H1 (cell line): ENCODE data around the gene P3H2. TPM values are rescaled to one million over a fixed set of nuclear protein-coding genes. Genes with fewer than 3 reads are reported as not detected.

Experiments used
- CTCF ChIA-PET: fragments of 300-600 bp; sonication (Branson Sonifier 250); formaldehyde crosslinking; loops from one replicate; lab custom pipeline; 2021; ENCODE audit not compliant: partially characterized antibody; lab: Charles Lee
- POLR2A ChIA-PET: fragments of 300-600 bp; sonication (Branson Sonifier 250); formaldehyde crosslinking; loops from one replicate; lab custom pipeline; 2021; ENCODE audit warnings: inconsistent platforms; ENCODE audit not compliant: partially characterized antibody; lab: Charles Lee
- DNase-seq, 2 experiments: peaks; one replicate each; pipeline versions ENCODE4 v3.0.0 to v3.0.0-alpha.2; 2010 to 2022; ENCODE audit warnings: low spot score in 2 of 2, low read depth in 1 of 2, mixed read lengths in 1 of 2
- FAIRE-seq: peaks from 2 replicates; lab custom pipeline; 2011; peaks lifted over from hg19 to GRCh38; lab: Jason Lieb, UNC
- H2AFZ ChIP-seq: 2 replicates; pipeline ENCODE4 v1.8.1; 2012; ENCODE audit warnings: low read length, inconsistent platforms
- H2AK5ac ChIP-seq: 2 replicates; pipeline ENCODE4 v1.6.1; 2013; ENCODE audit warnings: low read depth, low read length
- H2BK120ac ChIP-seq: replicated peaks from 2 replicates; pipeline ENCODE3; 2013; ENCODE audit warnings: low read depth, low read length, inconsistent platforms
- H2BK12ac ChIP-seq: 2 replicates; pipeline ENCODE4 v1.6.1; 2013; ENCODE audit warnings: low read depth, low read length
- H2BK15ac ChIP-seq: 2 replicates; pipeline ENCODE4 v1.6.1; 2013; ENCODE audit warnings: low read length
- H2BK20ac ChIP-seq: 2 replicates; pipeline ENCODE4 v1.6.1; 2013; ENCODE audit warnings: low read length
- H2BK5ac ChIP-seq: 2 replicates; pipeline ENCODE4 v1.6.1; 2013; ENCODE audit warnings: low read depth, low read length
- H3K14ac ChIP-seq: 2 replicates; pipeline ENCODE4 v1.6.1; 2013; ENCODE audit warnings: inconsistent platforms; ENCODE audit not compliant: insufficient read length
- H3K18ac ChIP-seq: 2 replicates; pipeline ENCODE4 v1.6.1; 2013; ENCODE audit warnings: low read length; ENCODE audit errors: extremely low read depth
- H3K23ac ChIP-seq: 2 replicates; pipeline ENCODE4 v1.6.1; 2013; ENCODE audit warnings: inconsistent platforms; ENCODE audit not compliant: insufficient read length
- H3K23me2 ChIP-seq: 2 replicates; pipeline ENCODE4 v1.6.1; 2013; ENCODE audit warnings: low read depth, low read length
- H3K27ac ChIP-seq: 2 replicates; pipeline ENCODE4 v1.6.1; 2011; ENCODE audit warnings: low read depth, low read length, inconsistent platforms
- H3K27me3 ChIP-seq, 4 experiments: replicated peaks in 1 of 4; 1 replicate in 1 of 4; 2 replicates in 3 of 4; pipeline versions ENCODE4 v1.6.1 to v1.8.1; 2011 to 2013; ENCODE audit warnings: low read length in 3 of 4, mild to moderate bottlenecking in 3 of 4, inconsistent platforms in 2 of 4, mixed read lengths in 2 of 4, moderate library complexity in 1 of 4; ENCODE audit not compliant: control insufficient read depth in 3 of 4, insufficient read depth in 3 of 4; ENCODE audit errors: extremely low read depth in 1 of 4
- H3K36me3 ChIP-seq, 4 experiments: 2 replicates each; pipeline versions ENCODE4 v1.6.1 to v1.8.1; 2011 to 2013; ENCODE audit warnings: mild to moderate bottlenecking in 4 of 4, low read length in 3 of 4, moderate library complexity in 2 of 4, control low read depth in 1 of 4, inconsistent platforms in 1 of 4; ENCODE audit not compliant: insufficient read depth in 4 of 4, control insufficient read depth in 2 of 4
- H3K4ac ChIP-seq: replicated peaks from 2 replicates; pipeline ENCODE3; 2013; ENCODE audit warnings: low read length, low read depth, mixed read lengths, inconsistent platforms; ENCODE audit not compliant: insufficient read length
- H3K4me1 ChIP-seq, 4 experiments: replicated peaks in 1 of 4; 1 replicate in 1 of 4; 2 replicates in 3 of 4; pipeline versions ENCODE4 v1.6.1 to v1.8.1; 2011 to 2013; ENCODE audit warnings: low read length in 3 of 4, inconsistent platforms in 2 of 4, mixed read lengths in 1 of 4; ENCODE audit not compliant: insufficient read depth in 4 of 4, control insufficient read depth in 3 of 4
- H3K4me2 ChIP-seq, 2 experiments: 2 replicates each; pipeline versions ENCODE4 v1.6.1 to v1.8.1; 2011 to 2013; ENCODE audit warnings: low read depth in 2 of 2, low read length in 2 of 2, control low read depth in 1 of 2, inconsistent platforms in 1 of 2, mild to moderate bottlenecking in 1 of 2; ENCODE audit not compliant: insufficient read depth in 1 of 2
- H3K4me3 ChIP-seq, 4 experiments: fragments of 200-600, 300-600 bp in 1 of 4; sonication (generic), shearing (Covaris generic), sonication (Bioruptor Twin) in 1 of 4; 2 replicates each; pipeline versions ENCODE4 v1.5.1 to v1.8.1; 2011 to 2016; ENCODE audit warnings: low read length in 4 of 4, low read depth in 3 of 4, control low read depth in 2 of 4, inconsistent platforms in 2 of 4, mild to moderate bottlenecking in 2 of 4, mixed read lengths in 1 of 4, moderate library complexity in 1 of 4; ENCODE audit not compliant: insufficient read depth in 2 of 4; ENCODE audit errors: extremely low read depth in 1 of 4
- H3K56ac ChIP-seq: replicated peaks from 2 replicates; pipeline ENCODE3; 2013; ENCODE audit warnings: low read depth, mild to moderate bottlenecking, mixed read lengths, low read length, inconsistent platforms; ENCODE audit not compliant: insufficient read length
- H3K79me1 ChIP-seq: 2 replicates; pipeline ENCODE4 v1.6.1; 2013; ENCODE audit warnings: low read depth, low read length, control low read depth
- H3K79me2 ChIP-seq, 2 experiments: 2 replicates each; pipeline versions ENCODE4 v1.6.1 to v1.8.1; 2012 to 2013; ENCODE audit warnings: low read length in 2 of 2, mild to moderate bottlenecking in 2 of 2, inconsistent platforms in 1 of 2; ENCODE audit not compliant: insufficient read depth in 2 of 2, control insufficient read depth in 1 of 2
- H3K9ac ChIP-seq, 4 experiments: replicated peaks in 1 of 4; 1 replicate in 1 of 4; 2 replicates in 3 of 4; pipeline versions ENCODE4 v1.6.1 to v1.8.1; 2011 to 2013; ENCODE audit warnings: low read depth in 3 of 4, low read length in 3 of 4, control low read depth in 2 of 4, mild to moderate bottlenecking in 2 of 4, moderate library complexity in 2 of 4, inconsistent platforms in 1 of 4; ENCODE audit errors: extremely low read depth in 1 of 4
- H3K9me3 ChIP-seq, 2 experiments: 2 replicates each; pipeline versions ENCODE4 v1.6.1 to v1.8.1; 2012 to 2013; ENCODE audit warnings: mild to moderate bottlenecking in 2 of 2, moderate library complexity in 2 of 2, control low read depth in 1 of 2, inconsistent platforms in 1 of 2, low read depth in 1 of 2, low read length in 1 of 2, mixed read lengths in 1 of 2; ENCODE audit not compliant: insufficient read depth in 2 of 2
- H4K20me1 ChIP-seq, 2 experiments: replicated peaks in 1 of 2; 2 replicates each; pipeline versions ENCODE3 to v1.8.1; 2011 to 2013; ENCODE audit warnings: inconsistent platforms in 2 of 2, low read length in 2 of 2, mild to moderate bottlenecking in 1 of 2; ENCODE audit not compliant: insufficient read depth in 2 of 2, control insufficient read depth in 1 of 2
- H4K5ac ChIP-seq: 2 replicates; pipeline ENCODE4 v1.6.1; 2013; ENCODE audit warnings: low read length, low read depth, mixed read lengths, inconsistent platforms; ENCODE audit not compliant: insufficient read length
- H4K8ac ChIP-seq: 2 replicates; pipeline ENCODE4 v1.8.0; 2013; ENCODE audit warnings: mild to moderate bottlenecking, moderate library complexity, low read length, inconsistent platforms; ENCODE audit not compliant: insufficient read depth; ENCODE audit errors: extremely low read depth
- H4K91ac ChIP-seq: replicated peaks from 2 replicates; pipeline ENCODE3; 2013; ENCODE audit warnings: low read length, mixed read lengths, inconsistent platforms; ENCODE audit not compliant: insufficient read length
- POU5F1 ChIP-seq: IDR thresholded peaks from 2 replicates; pipeline ENCODE4 v1.6.1; 2011; ENCODE audit warnings: low read depth, mild to moderate bottlenecking, low read length, moderate library complexity
- SIN3A ChIP-seq, 2 experiments: IDR thresholded peaks in 1 of 2; conservative IDR thresholded peaks in 1 of 2; 2 replicates each; pipeline ENCODE4 v1.6.1; 2011 to 2012; ENCODE audit warnings: low read length in 2 of 2, improper control_type of control experiment in 1 of 2, low read depth in 1 of 2, mild to moderate bottlenecking in 1 of 2
- polyA plus RNA-seq, 7 experiments: library from polyadenylated mRNA; depleted of rRNA in 3 of 7; stranded (reverse) in 5 of 7; unstranded in 2 of 7; fragments of >200 nt in 5 of 7; fragments of 200-250 nt in 2 of 7; gene quantifications; 1 replicate in 5 of 7; 2 replicates in 1 of 7; 4 replicates in 1 of 7; pipeline versions ENCODE4 v1.2.1 to v1.2.3, GENCODE V29; 2011 to 2013; ENCODE audit warnings: missing spikeins in 2 of 7, mixed read lengths in 2 of 7
- total RNA-seq: library from RNA; stranded (reverse); fragmentation: NEBNext Ultra II Directional; extraction: Animal tissue kit (Norgen Biotek cat#: 25700); gene quantifications from 2 replicates; pipeline ENCODE4 v1.2.1, GENCODE V29; 2021

P3H2 gene
- total and polyA plus RNA-seq, 2 of the 8 experiments (the other 6 are each of a cell fraction or from before 2014, with no cell fraction given) = 40.5 to 60.4 TPM

DNA sequence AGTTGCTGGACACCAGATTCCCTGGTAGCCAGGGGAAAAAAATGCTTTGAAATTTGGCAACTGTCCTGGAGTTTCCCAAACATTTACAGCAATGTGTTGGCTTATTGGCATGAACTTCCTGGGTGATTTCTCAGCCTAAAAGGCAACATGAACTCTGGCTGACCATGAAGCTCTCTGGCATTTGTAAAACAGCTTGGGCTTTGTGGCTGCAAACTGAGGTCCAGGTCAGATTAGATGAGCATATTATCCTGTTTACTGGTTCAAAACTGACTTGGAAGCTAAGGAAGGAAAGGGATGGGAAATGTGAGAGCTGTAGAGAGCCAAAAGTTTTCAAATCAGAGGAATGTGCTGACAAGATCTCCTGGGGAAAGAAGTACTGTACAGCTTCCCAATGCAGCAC is 139.0 kb downstream of the P3H2 start:
- Histone ChIP-seq H3K4me2 (no peak overlapping the region), H3K79me1 (no peaks in the 10 kb centered on the region), H3K9me3 (no peaks in the 10 kb centered on the region), H4K91ac (no peak overlapping the region), H3K23ac (no peak overlapping the region), H3K27me3 (no peaks in the 10 kb centered on the region), H3K18ac (peak overlapping the region; percentile 11; the same call in 1 of the 2 replicates), H3K36me3 (peaks cover 3 to 31% (median 8%) of the 10 kb centered on the region in 4 experiments; a peak in 6 of 8 replicates), H2BK5ac (peak overlapping the region; percentile 6; the same call in 1 of the 2 replicates), H4K8ac (no peak overlapping the region), H2BK15ac (peak overlapping the region; percentile 19; the same call in 1 of the 2 replicates), H2BK20ac (peak overlapping the region; percentile 24), H3K9ac (no peak overlapping the region), H2AFZ (no peak overlapping the region), H2AK5ac (no peak overlapping the region), H3K79me2 (no peaks in the 10 kb centered on the region), H3K4ac (no peak overlapping the region), H3K23me2 (no peaks in the 10 kb centered on the region), H3K14ac (no peak overlapping the region), H3K56ac (no peak overlapping the region), H2BK12ac (no peak overlapping the region), H3K4me1 (peaks cover 0 to 19% (median 4%) of the 10 kb centered on the region in 4 experiments; a peak in 4 of 7 replicates), H3K27ac (no peak overlapping the region), H2BK120ac (peak overlapping the region; percentile 8), H3K4me3 (no peak overlapping the region), H4K5ac (peak overlapping the region; percentile 18), H4K20me1 (no peaks in the 10 kb centered on the region)
- POLR2A ChIA-PET = no interaction called here
- TF ChIP-seq SIN3A (conservative IDR thresholded peaks at IDR 0.05 in 1 of 2, IDR thresholded peaks at IDR 0.05 in 1 of 2; ENCODE audit: low read depth in 1 of 2, low read length in 2 of 2) (no peak), POU5F1 (no peak)
- FAIRE-seq (no peak), DNase-seq (no peak)
- CTCF ChIA-PET = interaction anchor here (1.4 to 3.3 kb wide), 5 partner anchors 13 to 51 kb away, joined by 3 to 16 read pairs (median 8); no protein-coding TSS in a partner anchor
